A204.1 (cell line): ENCODE measurements around the gene NFATC2.

Experiments used
- FAIRE-seq: peaks from 2 replicates; lab custom pipeline; 2012; peaks lifted over from hg19 to GRCh38; lab: Jason Lieb, UNC

NFATC2 gene

DNA sequence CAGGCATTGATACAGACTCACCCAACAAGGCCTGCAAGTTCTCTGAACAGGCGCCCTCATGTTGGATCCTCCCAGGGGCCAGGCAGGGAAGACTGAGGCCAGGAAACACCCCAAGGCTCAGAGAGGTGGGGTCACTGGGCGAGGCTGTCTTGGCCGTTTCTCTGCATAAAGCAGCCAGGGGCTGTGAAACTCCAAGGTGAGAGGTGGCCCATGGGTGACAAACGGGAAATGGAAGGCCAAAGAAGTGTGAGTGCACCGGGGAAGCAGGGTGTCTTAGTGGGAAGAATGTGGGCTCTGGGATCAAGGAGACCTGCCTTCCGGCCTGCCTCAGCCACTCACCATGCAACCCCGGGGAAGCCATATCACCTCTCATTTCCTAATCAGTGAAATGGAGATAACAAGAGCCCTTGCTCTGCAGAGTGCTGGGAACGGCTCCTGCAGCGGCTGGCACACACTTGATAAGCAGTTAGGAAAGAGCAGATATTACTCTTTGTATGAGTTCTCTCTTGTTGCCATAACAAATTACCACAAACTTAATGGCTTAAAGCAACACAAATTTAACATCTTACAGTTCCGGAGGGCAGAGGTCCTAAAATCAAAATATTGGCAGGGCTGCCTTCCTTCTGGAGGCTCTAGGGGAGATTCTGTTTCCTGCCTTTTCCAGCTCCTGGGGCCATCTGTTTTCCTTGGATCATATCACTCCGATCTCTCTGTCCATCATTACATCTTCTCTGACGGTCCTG is 168.6 kb downstream of the NFATC2 start:
- FAIRE-seq = no peak

DNA sequence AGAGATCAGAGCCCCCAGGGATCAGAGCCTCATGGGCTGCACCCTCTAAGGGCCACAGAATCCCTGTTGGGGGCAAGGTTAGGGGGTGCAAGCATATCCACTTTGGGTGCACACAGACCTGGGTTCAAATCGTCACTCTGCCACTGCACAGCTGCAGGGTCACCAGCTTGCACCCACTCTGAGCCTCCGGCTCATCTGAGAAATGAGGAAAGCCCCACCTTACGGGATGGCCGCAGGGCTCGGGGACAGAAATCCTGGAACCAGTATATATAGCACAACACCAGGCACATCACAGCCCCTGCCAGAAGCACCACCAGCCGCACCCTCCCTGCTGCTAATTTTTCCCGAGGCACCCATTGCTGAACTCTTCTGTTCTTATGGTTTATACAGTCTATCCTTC is 169.6 kb downstream of the NFATC2 start:
- no peak for FAIRE-seq

DNA sequence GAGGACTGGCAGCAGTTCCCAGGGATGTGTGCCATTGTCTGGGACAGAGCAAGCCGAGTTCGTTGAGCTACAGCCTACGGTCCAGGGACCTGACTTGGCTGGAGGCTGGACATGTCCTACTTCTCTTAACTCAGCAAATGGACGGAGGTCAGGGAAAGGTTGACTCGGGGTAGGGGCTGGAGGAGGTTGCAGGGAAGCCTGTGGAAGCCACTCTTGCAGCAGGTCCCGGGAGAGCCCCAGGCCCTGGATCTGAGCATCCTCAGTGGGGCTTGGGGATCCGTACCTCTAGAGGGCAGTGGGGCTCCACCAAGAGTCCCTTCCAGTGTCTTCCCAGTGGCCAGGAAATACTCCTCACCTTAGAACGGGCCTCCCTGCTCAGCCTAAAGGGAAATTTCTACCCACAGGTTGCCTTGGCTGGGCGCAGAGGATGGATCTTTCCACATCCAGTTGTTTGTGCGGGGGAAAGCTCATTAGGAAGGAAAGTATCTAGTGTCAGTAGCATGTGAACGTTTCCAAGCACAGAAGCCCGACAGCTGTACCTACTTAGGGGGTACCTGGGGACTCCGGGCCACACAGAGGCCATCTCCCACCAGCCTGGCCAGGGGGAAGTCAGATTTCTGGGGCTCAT is 170.2 kb downstream of the NFATC2 start:
- no peak for FAIRE-seq

DNA sequence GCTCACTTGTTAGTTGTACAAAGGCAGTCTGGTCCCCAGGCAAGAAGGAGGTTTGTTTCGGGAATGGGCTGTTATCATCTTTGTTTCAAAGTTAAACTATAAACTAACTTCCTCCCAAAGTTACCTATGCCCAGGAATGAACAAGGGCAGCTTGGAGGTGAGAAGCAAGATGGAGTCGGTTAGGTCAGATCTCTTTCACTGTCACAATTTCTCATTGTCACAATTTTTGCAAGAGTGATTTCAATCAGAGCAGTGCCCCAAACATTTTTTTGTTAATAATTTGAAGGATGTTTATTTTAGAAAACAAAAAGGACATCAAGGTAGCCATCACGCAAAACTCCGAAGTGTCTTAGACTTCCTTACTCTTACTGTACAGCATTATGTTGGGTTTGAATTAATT is 170.8 kb downstream of the NFATC2 start:
- no peak for FAIRE-seq

DNA sequence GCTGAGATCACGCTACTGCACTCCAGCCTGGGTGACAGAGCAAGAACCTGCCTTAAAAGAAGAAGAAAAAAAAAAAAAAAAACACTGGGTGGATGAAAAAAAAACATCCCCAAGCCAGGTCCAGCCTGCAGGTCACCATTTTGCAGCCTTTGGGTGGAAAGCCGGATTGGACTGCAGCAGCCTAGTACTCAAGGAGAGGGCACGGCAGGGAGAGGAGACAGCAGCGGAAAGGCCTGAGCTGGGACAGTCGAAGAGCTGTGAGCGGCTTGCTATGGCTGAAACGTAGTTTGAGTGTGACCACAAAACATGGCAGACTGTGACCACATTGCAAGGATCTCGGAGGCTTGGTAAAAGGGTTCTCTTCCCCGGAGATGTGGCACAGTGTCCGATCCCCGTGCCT is 173.0 kb downstream of the NFATC2 start:
- no peak for FAIRE-seq

DNA sequence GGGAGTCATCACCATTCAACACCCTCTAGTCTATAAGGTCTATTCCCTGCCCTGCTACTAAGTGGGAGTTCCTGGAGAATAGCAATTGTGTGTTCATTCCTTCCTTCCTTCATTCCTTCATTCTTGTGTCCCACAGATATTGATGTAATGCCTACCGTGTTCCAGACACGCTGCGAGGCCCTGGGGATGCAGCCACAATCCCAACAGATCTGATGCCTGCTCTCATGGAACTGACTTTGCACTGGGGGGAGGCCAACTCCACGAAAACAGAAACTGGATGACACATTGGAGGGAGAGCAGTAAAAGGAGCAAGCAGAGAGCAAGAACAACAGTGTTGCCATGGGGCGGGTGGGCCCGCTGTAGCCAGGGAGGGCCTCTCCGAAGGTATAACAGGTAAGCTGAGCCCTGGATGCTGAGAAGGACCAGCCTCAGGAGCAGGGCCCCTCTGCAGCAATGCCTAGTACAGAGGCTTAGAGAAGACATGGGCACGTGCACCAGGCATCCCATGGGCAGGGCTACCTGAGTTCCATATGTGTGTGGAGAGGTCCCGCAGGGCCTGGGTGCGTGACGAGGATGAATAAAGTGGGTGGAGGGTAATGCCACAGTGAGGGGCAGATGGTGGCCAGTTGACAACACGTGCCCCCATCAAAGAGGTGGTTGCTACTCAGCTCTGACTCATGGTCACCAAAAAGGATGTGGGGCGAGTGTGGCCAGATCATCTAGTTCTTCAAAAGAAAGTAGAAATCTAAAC is 173.9 kb downstream of the NFATC2 start:
- FAIRE-seq = no peak

DNA sequence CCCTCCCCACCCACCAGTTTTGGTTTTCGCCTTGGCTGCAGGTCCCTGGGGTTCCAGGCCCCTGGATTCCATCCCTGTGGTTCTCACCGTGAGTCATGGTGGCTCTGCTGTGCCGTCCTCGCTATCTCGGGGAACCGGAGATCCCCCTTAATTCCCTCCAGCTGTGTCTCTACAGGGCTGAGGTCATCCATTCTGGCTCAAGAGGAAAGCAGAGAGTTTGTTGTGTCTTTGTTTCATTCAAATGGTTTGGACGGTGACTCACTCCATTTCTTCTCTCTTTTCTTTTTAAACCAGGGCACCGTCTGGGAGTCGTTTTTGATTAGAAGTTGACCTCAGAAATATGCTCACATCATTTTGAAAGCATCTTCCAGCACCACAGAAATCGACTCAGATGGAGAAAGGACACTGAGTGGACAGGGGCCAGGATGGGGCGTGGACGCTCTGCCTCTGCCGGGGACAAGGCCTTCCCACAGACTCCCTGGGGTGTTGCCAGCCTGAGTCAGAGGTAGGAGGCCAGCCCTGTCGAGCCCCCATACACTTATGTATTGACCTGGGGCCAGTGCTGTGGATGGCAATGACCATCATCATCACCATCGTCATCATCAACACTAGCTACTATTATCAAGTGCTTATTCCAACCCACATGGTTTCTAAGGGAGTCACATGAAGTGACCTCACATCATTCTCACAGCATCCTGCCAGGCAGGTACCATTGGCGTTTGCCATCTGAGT is 176.2 kb downstream of the NFATC2 start:
- no peak for FAIRE-seq

DNA sequence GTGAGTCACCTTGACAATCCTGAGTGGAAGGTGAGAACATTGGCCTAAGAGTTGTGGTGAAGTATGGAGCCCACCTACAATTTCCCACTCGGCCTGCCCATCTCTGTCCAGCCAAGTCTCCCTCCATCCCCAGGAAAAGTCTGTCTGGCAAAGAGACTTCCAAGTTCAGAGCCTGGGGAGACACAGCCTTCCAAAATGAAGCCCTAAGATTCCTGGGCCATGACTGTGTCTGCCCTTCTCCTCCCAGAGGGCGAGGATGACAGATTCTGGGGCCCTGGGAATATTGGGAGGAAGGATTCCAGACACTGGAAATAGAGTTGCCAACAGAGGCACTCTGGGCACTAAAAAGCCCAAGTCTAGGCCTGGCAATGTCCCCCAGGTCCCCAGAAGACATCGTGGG is 176.8 kb downstream of the NFATC2 start:
- no peak for FAIRE-seq

DNA sequence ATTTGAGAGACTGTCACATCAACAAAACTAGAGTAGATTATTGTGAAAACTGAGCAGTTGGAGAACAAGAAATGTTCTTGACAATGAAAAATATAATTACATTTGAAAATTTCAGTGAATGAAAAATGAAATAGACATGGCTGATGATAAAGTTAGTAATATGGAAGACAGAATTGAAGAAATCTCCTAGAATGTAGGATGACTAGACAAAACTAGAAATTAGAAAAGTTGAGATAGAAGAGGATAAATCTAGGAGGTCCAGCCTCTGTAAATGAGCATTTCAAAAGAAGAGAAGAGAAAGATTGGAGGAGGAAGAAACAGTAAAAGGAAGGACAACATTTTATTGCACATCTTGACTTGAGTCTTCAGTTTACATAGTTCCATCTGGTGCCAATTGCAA is 178.7 kb downstream of the NFATC2 start:
- no peak for FAIRE-seq

DNA sequence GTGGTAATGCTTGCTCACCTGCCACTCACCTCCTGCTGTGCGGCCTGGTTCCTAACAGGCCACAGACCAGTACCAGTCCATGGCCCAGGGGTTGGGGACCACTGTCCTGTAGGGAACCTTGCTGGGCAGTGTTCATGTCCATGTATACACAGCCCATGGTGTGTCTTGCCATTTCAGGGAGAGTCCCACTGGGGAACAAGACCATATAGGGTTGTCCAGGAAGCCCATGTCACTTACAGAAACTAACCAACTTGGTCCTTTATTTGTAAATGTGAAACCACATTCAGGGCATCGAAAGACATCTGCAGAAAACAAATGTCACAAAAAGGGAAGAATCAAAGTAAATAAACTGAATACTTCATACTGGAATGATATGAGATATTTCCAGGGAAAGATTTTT is 179.1 kb downstream of the NFATC2 start:
- no peak for FAIRE-seq

DNA sequence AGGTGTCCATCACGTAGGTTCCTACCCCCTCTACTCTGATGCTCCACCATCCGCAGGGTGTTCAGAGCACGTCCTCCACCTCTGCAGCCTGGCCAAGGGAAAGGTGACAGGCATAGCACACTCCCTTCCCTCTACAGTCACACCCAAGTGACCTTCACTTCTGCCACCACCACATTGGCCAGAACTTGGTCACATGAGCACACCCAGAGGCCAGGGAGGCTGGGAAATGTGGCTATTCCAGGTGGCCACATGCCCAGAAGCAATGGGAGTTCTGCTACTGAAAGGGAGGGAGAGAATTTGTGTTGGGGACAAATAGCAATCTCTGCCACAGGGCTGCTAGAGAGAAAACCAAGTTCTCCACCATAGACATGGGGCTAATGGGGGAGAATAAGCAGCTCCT is 180.3 kb downstream of the NFATC2 start:
- FAIRE-seq = no peak

DNA sequence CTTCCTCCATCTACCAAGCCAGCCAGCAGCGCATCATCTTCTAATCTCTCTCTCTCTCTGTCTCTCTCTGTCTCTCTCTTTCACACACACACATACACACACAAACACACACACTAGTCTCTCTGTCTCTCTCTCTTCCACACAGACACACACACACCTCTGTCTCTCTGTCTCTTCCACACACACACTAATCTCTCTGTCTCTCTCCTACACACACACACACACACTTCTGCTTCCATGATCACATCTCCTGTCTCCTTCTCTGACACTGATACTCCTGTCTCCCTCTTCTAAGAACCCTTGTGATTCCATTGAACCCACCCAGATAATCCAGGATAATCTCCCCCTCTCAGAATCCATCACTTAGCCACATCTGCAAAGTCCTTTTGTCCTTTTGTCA is 181.3 kb downstream of the NFATC2 start:
- FAIRE-seq = no peak

DNA sequence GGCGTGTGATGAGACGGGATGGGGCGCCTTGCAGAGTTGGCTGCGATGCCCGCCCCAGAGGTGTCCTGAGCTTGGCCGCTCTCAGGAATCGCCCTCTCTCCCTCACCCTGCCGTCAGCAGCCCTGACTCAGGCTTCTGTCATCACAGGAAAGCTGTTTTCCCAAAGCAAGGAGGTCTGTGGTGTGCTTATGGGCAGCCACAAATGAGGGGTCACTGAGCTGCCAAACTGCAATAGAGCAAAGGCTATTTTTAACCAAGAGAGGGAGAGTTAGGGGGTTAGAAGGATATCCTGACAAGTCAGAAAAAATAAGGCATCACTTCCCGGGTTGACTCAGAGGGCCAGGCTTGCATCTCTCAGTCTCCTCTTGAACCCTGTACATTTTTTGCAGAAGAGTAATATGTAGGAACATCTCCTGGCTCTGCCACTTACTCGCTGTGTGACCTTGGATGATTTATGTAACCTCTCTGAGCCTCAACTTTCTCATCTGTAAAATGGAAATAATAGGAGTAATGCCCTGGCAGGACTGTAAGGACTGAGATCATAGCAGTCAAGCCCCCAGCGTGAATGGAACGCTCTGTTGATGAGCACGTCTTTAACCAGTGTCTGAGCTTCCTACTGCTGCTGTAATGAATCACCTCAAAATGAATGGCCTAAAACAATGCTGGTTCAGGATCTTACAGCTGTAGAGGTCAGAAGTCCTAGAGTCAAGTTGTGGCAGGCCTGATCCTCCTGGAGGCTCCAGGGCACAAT is 181.9 kb downstream of the NFATC2 start:
- FAIRE-seq = no peak

DNA sequence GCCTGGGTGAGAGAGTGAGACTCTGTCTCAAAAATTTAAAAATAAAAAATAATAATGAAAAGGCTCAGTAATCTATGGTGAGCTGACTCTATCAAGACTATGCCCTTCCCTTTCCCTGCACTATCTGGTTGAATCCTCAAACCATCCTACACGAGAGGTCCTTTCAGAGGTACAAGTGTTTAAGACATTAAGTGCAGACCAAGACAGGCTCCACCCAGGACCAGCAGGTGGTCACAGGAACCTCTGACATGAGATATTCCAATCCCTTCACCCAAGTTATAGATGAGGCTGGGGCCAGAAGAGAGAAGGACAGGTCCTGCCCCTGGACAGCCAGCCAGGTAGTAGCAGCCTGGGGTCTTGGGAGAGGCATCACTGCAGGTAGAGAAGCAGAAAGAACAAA is 182.6 kb downstream of the NFATC2 start:
- no peak for FAIRE-seq

DNA sequence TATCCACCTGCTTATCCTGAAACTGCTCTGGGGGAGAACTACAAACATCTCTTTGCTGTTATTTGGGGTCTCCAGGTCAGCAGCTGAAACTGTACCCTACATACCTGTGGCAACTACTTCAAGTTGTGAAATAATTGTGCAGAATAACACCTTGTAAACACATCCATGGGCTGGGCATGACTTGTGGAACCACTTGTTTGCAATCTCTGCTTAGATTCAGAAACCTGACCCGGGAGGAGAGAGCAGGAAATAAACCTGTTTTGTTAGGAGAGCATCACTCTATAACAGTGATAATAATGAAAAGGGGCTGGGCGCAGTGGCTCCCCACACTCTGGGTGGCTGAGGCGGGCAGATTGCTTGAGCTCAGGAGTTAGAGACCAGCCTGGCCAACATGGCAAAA is 183.1 kb downstream of the NFATC2 start:
- FAIRE-seq = no peak

DNA sequence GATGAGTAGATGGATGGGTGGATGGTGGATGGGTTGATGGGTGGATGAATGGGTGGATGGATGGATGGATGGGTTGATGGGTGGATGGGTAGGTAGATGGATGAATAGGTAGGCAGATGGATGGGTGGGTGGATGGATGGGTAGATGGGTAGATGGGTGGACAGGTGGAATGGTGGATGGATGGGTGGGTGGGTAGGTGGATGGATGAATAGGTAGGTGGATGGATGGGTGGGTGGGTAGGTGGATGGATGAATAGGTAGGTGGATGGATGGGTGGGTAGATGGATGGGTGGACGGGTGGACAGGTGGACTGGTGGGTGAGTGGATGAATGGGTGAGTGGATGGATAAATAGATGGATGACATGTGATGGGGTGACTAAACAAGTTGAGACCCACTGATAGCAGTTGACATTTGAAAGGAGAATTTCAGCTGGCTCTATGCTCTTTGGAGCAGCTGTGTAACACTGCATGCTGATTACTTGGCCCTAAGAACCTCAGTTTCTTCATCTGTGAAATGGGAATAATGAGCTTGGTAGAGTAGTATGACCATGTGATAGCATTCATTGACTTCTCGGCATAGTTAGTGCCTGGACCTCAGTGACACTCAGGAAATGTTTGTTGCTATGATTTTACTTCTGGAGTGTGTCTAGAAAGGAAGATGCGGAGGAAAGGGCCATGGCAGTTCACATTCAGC is 184.3 kb downstream of the NFATC2 start:
- FAIRE-seq = no peak

DNA sequence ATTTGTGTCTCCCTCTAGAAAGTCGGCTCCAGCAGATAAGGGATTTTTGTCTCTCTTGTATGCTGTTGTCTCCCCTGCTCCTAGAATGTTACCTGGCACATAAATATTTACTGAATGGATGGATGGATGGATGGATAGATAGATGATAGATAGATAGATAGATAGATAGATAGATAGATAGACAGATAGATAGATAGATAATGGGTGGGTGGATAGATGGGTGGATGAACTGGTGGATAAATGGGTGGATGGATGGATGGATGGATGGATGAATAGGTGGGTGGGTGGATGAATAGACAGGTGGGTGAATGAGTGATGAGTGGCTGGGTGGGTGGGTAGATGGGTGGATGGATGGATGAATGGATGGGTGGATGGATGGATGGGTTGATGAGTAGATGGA is 185.0 kb downstream of the NFATC2 start:
- no peak for FAIRE-seq

DNA sequence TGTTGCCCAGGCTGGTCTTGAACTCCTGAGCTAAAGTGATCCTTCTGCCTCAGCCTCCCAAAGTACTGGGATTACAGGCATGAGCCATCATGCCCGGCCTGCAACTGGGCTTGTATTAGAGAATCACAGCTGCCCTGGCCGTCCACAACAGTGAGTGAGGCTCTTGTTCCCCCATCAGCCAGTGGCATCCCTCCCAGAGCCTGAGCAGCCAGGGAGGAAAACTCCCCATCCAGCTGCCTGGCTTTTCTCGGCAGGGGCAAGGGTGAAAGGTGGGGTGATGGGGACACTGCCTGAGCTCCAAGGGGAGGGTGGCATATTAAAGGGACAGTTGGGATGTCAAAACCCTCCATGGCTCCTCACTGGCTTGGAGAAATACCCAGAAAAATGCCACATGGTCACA is 185.6 kb downstream of the NFATC2 start:
- no peak for FAIRE-seq

DNA sequence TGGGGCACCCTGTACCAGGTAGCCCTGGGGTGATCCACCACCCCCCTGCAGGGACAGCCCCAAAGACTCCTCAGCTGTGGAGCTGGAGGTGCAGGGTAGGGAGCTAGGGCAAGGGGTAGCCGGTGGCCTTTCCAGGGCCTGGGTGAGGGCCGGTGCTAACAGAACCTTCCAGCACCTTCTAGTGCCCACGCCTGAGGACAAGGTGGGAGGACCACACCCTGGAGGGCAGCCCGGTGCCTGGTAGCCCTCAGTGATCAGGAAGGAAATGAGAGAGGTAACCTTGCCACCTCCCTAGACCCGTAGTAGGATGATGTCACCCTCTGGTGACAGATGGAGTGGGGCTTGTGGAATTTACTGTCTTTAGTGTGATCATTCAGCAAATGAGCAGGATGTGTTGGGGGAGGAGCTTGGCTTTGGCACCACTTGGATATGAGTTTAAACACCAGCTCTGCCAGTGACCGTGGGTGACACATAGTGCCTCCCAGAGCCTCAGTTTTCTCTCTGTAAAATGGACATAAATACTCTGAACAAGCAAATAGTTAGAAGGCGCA is 187.7 kb downstream of the NFATC2 start:
- FAIRE-seq = no peak

DNA sequence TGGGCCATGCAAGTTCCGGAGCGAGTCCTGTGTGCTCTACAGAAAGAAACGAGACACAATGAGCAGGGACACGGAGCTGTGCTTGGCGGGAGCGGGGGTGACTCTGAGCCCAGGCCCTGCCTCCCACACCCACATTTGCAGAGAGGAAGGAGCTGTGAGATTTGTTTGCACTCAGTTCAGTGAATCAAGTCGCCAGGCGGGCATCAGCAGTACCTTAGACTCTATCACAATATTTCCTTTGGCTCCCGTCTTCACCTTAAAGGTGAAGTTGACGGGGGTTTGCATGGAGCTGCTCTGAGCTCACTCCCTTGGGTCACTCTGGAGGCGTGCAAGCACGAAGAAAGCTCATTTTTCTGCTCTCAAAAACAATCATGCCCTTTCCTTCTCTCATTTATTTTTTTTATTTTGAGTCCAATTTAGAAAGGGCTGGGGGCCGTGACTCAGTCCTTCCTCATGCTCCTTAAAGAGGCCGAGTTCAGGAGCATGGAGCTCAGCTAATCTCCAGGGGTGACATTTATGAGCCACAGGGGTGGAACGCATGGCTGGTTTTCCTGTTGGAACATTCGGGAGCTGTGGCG is 188.2 kb downstream of the NFATC2 start:
- FAIRE-seq = no peak

DNA sequence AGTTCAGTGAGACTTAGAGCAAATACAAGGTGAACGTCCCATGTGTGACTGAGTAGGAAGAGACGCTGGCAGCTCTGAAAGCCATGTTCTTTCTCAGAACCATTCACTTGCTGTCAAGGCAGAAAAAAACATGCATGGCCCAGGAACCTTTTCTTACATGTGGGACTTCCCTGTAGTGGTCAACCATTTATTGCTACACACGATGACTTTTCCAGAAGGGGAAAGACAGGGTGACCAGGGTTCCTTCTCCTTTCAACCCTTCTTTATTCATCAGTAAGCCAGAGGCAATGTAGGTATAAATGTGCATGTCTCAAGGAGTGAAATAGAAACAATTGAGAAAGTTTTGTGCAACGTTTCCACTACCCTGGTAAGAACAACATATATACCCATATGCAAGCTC is 189.0 kb downstream of the NFATC2 start:
- no peak for FAIRE-seq
